Measurements from ENCODE around the gene SLC25A31.

Gene SLC25A31

DNA sequence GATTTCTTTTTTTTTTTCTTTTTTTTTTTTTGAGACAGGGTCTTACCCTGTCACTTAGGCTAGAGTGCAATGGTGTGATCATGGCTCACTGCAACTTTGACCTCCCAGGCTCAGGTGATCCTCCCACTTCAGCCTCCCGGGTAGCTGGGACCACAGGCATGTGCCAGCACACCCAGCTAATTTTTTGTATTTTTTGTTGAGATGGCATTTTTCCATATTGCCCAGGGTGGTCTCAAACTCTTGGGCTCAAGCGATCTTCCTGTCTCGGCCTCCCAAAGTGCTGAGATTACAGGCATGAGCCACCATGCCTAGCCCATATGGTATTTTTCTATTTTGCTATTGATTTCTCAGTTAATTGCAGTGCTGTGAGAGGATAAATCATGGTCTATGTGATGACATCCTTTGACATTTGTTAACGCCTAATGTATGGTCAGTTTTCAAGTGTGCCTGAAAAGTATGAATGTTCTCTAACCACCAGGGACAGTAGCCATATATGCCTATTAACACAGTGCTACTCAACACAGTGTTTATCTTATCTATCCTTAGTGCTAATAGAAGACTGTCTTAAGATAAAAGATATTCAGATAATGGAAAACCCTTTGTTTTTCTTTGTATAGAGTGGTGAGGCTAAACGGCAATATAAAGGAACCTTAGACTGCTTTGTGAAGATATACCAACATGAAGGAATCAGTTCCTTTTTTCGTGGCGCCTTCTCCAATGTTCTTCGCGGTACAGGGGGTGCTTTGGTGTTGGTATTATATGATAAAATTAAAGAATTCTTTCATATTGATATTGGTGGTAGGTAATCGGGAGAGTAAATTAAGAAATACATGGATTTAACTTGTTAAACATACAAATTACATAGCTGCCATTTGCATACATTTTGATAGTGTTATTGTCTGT is 42.8 kb downstream of the SLC25A31 start:
- ChIA-PET CTCF (interaction anchor here (0.6 to 0.7 kb wide), 2 partner anchors 420 to 655 kb away, joined by 3 to 6 read pairs; no protein-coding TSS in a partner anchor), POLR2A (ENCODE audit: low non-redundant PET) (no interaction called here)
- TF ChIP-seq, protein P1, sequence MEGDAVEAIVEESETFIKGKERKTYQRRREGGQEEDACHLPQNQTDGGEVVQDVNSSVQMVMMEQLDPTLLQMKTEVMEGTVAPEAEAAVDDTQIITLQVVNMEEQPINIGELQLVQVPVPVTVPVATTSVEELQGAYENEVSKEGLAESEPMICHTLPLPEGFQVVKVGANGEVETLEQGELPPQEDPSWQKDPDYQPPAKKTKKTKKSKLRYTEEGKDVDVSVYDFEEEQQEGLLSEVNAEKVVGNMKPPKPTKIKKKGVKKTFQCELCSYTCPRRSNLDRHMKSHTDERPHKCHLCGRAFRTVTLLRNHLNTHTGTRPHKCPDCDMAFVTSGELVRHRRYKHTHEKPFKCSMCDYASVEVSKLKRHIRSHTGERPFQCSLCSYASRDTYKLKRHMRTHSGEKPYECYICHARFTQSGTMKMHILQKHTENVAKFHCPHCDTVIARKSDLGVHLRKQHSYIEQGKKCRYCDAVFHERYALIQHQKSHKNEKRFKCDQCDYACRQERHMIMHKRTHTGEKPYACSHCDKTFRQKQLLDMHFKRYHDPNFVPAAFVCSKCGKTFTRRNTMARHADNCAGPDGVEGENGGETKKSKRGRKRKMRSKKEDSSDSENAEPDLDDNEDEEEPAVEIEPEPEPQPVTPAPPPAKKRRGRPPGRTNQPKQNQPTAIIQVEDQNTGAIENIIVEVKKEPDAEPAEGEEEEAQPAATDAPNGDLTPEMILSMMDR (conservative IDR thresholded peaks at IDR 0.05; ENCODE audit: low read depth), result no peak
- no peak for DNase-seq (ENCODE audit: low spot score)
- no peak overlapping the region for H3K27ac ChIP-seq

DNA sequence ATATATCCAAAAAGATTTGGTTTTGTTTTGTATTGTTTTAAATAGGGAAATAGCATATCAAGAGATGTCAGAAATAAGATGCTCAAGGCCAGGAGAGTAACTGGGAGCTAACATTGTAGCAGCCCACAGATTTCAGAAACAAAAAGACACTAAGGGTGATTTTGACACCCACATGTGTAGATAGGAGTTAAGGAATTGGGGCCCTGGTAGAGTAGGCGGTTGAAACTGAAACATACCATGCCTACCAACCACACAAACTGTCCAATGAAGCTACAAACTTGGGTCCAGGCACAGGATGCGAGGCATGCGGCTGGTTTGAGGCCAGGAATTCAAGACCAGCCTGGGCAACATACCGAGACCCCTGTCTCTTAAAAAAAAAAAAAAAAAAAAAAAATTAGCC is 45.6 kb downstream of the SLC25A31 start:
- ChIA-PET POLR2A (ENCODE audit: low non-redundant PET) (interaction anchor here (0.7 kb wide), 1 partner anchor 1429 kb away, joined by 4 read pairs; no protein-coding TSS in a partner anchor), CTCF (interaction anchor here (0.6 to 1.0 kb wide), 2 partner anchors 44 to 189 kb away, joined by 3 to 4 read pairs; no protein-coding TSS in a partner anchor)
- no peak for DNase-seq (ENCODE audit: low spot score)
- no peak overlapping the region for H3K27ac ChIP-seq
- TF ChIP-seq, protein P1 (conservative IDR thresholded peaks at IDR 0.05; ENCODE audit: low read depth), result no peak

DNA sequence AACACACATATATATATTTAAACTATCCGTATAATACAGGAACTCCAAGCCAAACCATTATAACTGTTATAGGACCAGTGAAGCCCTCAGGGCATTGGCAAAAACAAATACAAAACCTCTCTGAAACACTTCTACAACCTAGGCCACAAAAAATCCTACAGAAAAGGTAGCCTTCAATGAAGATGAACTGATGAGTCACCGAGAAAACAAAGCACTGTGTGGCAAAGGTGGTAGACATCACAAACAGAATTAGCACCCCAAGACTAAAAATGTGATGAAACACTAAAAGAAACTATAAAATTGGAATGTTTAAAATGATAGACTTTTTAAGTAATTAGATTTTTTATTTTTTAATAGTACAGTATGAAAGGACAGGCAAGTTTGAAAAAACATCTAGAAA is 46.4 kb downstream of the SLC25A31 start:
- ChIA-PET POLR2A (ENCODE audit: low non-redundant PET) (no interaction called here), CTCF (interaction anchor here (1.0 kb wide), 1 partner anchor 44 kb away, joined by 4 read pairs; no protein-coding TSS in a partner anchor)
- TF ChIP-seq, protein P1 (conservative IDR thresholded peaks at IDR 0.05; ENCODE audit: low read depth), result no peak
- DNase-seq (ENCODE audit: low spot score), result no peak
- no peak overlapping the region for H3K27ac ChIP-seq

DNA sequence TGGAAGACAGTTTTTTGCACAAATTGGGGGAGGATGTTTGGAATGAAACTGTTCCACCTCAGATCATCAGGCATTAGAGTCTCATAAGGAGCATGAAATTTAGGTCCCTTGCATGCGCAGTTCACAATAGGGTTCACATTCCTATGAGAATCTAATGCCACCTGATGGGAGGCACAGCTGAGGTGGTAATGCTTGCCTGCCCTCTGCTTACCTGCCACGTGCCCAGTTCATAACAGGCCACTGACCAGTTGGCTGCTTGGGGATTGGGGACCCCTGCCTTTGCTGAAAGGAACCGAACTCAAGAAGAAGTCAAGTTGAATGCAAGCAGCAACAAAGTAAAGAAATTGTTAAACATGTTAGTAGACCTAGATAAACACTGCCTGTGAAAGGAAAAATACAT is 47.3 kb downstream of the SLC25A31 start:
- TF ChIP-seq, protein P1 (conservative IDR thresholded peaks at IDR 0.05; ENCODE audit: low read depth), result no peak
- CTCF ChIA-PET, result no interaction called here

DNA sequence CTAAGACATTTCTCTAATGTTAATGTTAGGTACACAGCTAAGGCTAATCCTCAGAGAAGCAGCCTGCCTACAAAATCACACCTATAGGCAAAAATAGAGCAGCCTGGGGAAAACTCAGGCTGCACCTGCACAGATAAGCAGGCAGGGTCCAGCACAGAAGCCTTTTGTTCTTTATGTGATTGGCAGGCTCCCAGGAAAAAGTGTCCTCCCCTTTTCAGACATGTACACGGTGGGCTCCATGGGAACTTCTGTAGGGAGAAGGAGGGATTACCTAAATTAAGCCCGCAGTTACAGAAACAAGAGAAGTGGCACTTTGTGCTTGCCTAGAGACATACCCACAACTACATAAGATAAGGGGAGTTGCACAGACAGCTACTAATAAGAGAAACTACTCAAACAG is 47.9 kb downstream of the SLC25A31 start:
- TF ChIP-seq, protein P1 (conservative IDR thresholded peaks at IDR 0.05; ENCODE audit: low read depth), result no peak
- no peak for DNase-seq (ENCODE audit: low spot score)
- H3K27ac ChIP-seq, result no peak overlapping the region
- CTCF ChIA-PET, result no interaction called here
- POLR2A ChIA-PET (ENCODE audit: low non-redundant PET), result no interaction called here

More for the DNA sequence above, 47.3 kb downstream of the SLC25A31 start:
- no peak overlapping the region for H3K27ac ChIP-seq
- DNase-seq (ENCODE audit: low spot score), result no peak
- POLR2A ChIA-PET (ENCODE audit: low non-redundant PET), result no interaction called here

DNA sequence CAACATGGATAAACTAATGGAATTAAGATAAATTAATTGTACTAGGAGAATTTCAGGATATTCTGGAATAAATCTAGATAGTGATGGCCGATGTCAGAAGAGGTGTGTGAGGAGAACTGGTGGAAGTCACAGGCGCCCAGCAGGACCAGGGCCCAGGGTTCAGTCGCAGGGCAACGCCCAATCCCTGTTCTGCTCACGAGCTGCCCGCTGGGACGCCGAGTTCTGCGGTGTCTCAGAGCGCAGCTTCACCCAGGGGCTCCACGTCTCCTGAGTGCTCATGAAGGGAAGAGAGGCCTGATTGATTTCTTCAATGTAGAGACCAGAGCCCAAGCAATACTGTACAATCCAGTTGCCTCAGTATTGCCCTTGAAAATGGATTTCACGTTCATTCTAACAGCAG is 50.4 kb downstream of the SLC25A31 start:
- CTCF ChIA-PET, result no interaction called here

More for the DNA sequence above, 50.4 kb downstream of the SLC25A31 start:
- DNase-seq (ENCODE audit: low spot score), result no peak
- POLR2A ChIA-PET (ENCODE audit: low non-redundant PET), result no interaction called here
- H3K27ac ChIP-seq, result no peak overlapping the region
- TF ChIP-seq, protein P1 (conservative IDR thresholded peaks at IDR 0.05; ENCODE audit: low read depth), result no peak
